DOHH2 (cell line): ENCODE data around the gene DTYMK.

Experiments used
- CTCF ChIP-seq: fragments of 200-600 bp; sonication (generic); IDR thresholded peaks from one replicate; pipeline ENCODE4 v1.5.1; 2014; ENCODE audit warnings: antibody characterized with exemption, mild to moderate bottlenecking, low read depth, low read length; ENCODE audit not compliant: poor library complexity, severe bottlenecking
- EZH2phosphoT487 ChIP-seq: fragments of 200-600 bp; sonication (generic); IDR thresholded peaks from 2 replicates; pipeline ENCODE4 v1.6.1; 2017; ENCODE audit warnings: borderline replicate concordance, mild to moderate bottlenecking, antibody characterized with exemption, low read length, moderate library complexity, mixed read lengths

- TF ChIP-seq CTCF (no peak), EZH2phosphoT487 (no peak)
These were observed 48.0 kb upstream of the DTYMK start, which contains the start of gene D2HGDH for GRCh38 chr2:241734467-241735208.
